ENCODE data around the gene PTPN11. TPM values are rescaled to one million over a fixed set of nuclear protein-coding genes. Genes with fewer than 3 reads are reported as not detected.

PTPN11 gene
- total and polyA plus RNA-seq, 12 donors = 14.4 to 129 (median 72.0) TPM

DNA sequence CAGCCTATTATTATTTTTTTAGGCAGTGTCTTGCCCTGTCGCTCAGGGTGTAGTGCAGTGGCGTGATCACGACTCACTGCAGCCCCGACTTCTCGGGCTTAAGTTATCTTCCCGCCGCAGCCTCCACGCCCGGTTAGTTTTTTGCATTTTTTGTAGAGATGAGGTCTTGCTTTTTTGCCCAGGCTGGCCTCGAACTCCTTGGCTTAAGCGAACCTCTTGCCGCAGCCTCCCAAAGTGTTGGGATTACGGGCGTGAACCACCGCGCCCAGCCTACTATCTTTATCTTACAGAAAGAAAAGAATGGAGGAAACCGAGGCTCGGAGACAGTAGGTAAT lies 507 bp upstream of the PTPN11 start:
- TF ChIP-seq, protein P1, sequence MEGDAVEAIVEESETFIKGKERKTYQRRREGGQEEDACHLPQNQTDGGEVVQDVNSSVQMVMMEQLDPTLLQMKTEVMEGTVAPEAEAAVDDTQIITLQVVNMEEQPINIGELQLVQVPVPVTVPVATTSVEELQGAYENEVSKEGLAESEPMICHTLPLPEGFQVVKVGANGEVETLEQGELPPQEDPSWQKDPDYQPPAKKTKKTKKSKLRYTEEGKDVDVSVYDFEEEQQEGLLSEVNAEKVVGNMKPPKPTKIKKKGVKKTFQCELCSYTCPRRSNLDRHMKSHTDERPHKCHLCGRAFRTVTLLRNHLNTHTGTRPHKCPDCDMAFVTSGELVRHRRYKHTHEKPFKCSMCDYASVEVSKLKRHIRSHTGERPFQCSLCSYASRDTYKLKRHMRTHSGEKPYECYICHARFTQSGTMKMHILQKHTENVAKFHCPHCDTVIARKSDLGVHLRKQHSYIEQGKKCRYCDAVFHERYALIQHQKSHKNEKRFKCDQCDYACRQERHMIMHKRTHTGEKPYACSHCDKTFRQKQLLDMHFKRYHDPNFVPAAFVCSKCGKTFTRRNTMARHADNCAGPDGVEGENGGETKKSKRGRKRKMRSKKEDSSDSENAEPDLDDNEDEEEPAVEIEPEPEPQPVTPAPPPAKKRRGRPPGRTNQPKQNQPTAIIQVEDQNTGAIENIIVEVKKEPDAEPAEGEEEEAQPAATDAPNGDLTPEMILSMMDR (IDR thresholded peaks at IDR 0.05) = no peak
- TF ChIP-seq POLR2A (IDR thresholded peaks at IDR 0.05) = no peak
- H3K4me3 ChIP-seq = peak overlapping the region in 3 of 4 donors; percentile 64 to 95 (median 88)
- H3K36me3 ChIP-seq (replicated peaks in 1 of 2) = no peaks in the 10 kb centered on the region
- intact Hi-C loops (cut with DNase I) = no loop called here
- no peaks in the 10 kb centered on the region for H3K27me3 ChIP-seq
- peak overlapping the region; percentile 91 to 99 (median 94) for H3K27ac ChIP-seq
- 1 to 2% (median 2%) methylated on average over 18 of the region's 18 CpGs for WGBS, 4 donors
- peak in 1 of 7 donors; percentile 3 for DNase-seq
- no peaks in the 10 kb centered on the region for H3K9me3 ChIP-seq (replicated peaks in 1 of 3)
- H3K4me1 ChIP-seq (replicated peaks in 1 of 2) = peaks cover 21 to 45% of the 10 kb centered on the region in 2 donors

DNA sequence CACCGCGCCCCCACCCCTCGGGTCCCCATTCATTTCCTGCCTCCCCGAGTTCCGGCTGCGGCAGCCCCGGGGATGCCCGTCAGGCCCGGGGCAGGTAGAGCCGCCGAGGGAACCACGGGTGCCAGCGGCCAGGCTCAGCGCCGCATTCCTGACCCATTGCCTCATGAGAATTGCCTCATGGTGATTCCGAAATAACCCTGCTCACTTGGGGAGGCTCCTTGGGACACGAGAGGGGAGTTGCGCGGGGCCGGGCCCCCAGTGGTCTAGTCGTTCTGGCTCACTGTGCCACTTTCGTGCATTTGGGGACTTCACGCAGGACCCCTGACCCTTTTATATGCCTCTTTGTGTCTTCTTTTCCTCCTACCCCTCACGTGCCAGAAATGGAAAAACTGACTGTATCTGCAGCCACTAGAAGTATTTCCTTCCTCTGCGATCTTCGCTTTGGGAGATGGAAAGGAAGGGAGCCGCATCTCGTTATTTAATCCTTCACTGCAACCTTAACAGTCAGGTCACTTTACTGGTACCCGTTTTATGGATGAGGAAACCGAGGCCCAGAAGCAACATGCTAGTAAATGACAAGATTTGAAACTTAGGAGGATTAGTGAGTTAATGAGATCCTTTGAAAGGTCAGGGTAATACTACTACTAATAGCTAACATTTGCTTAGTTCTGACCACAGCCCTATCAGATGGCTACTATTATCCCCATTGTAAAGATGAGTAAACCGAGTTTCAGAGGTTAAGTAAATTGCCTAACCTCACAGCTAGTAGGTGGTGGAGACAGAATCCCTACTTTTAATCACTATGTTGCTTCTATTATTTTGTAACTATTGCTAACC lies 768 bp downstream of the PTPN11 start:
- intact Hi-C loops (cut with DNase I) = no loop called here
- Histone ChIP-seq H3K27ac (peak overlapping the region; percentile 91 to 99 (median 94)), H3K4me3 (peak overlapping the region; percentile 15 to 88 (median 74)), H3K27me3 (no peaks in the 10 kb centered on the region), H3K36me3 (replicated peaks in 1 of 2) (no peaks in the 10 kb centered on the region), H3K4me1 (replicated peaks in 1 of 2) (peaks cover 21 to 46% of the 10 kb centered on the region in 2 donors), H3K9me3 (replicated peaks in 1 of 3) (no peaks in the 10 kb centered on the region)
- WGBS, 4 donors = 3 to 10% (median 5%) methylated on average over 10 to 31 of the region's 31 CpGs
- TF ChIP-seq POLR2A (IDR thresholded peaks at IDR 0.05) = peak in 1 of 2 donors; percentile 39
- TF ChIP-seq, protein P1 (IDR thresholded peaks at IDR 0.05) = no peak
- peak; percentile 58 to 85 (median 81) for DNase-seq

DNA sequence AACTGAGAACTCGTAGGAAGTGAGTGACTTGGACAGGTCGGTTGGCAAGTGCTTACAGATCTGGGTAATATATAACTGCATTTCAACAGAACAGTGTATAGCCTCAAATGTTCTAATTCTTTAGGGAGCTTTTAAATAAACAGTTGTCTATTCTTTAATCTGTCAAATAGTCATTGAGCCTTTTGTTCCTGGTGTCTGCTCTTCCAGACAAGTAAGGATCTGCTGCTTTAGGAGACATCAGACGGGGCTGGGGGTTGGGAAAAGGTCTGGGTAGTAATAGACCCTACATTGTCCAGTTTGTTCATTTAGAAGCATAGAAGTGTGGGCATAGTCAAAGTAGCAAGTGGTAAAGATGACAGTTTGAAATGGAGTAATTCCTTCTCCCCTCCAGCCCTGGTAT lies 2.0 kb downstream of the PTPN11 start:
- Histone ChIP-seq H3K27me3 (no peaks in the 10 kb centered on the region), H3K27ac (peak overlapping the region in 1 of 5 donors; percentile 99), H3K4me1 (replicated peaks in 1 of 2) (peaks cover 21 to 46% of the 10 kb centered on the region in 2 donors), H3K9me3 (replicated peaks in 1 of 3) (no peaks in the 10 kb centered on the region), H3K4me3 (no peak overlapping the region), H3K36me3 (replicated peaks in 1 of 2) (no peaks in the 10 kb centered on the region)
- intact Hi-C loops (cut with DNase I) = no loop called here
- DNase-seq = no peak
- WGBS, 4 donors = 82 to 88% (median 85%) methylated on average over 3 of the region's 3 CpGs
- TF ChIP-seq, protein P1 (IDR thresholded peaks at IDR 0.05) = no peak
- TF ChIP-seq POLR2A (IDR thresholded peaks at IDR 0.05) = no peak

- no peaks in the 10 kb centered on the region for H3K9me3 ChIP-seq (replicated peaks in 1 of 3)
- TF ChIP-seq, protein P1 (IDR thresholded peaks at IDR 0.05) = no peak
- no peak for TF ChIP-seq POLR2A (IDR thresholded peaks at IDR 0.05)
- H3K27ac ChIP-seq = peak overlapping the region in 1 of 5 donors; percentile 52
- no peak overlapping the region for H3K4me3 ChIP-seq
- no peaks in the 10 kb centered on the region for H3K27me3 ChIP-seq
- H3K4me1 ChIP-seq (replicated peaks in 1 of 2) = peaks cover 21 to 46% of the 10 kb centered on the region in 2 donors
- intact Hi-C loops (cut with DNase I) = no loop called here
- DNase-seq = no peak
- 97 to 100% (median 100%) methylated on average over 1 of the region's 1 CpG for WGBS, 4 donors
- no peaks in the 10 kb centered on the region for H3K36me3 ChIP-seq (replicated peaks in 1 of 2)
Observed at GRCh38 chr12:112421363-112421762, 2.6 kb downstream of the PTPN11 start.

All from adrenal gland (tissue), 12 donors.